Stimulated activated CD8-positive, alpha-beta memory T cell treated with anti-CD3 and anti-CD28 coated beads, Interleukin-4, amount 100 ng/mL, for 48 hours (primary cell): ENCODE results near the gene CELA3B.
"Not testable (repeated sequence)": the region's sequence is repeated elsewhere in the genome, so short reads cannot be mapped to it uniquely, and the experiment has no call there.

Source experiments
- DNase-seq: peaks from one replicate; pipeline ENCODE4 v3.0.0-alpha.2; 2020

Gene CELA3B

DNA sequence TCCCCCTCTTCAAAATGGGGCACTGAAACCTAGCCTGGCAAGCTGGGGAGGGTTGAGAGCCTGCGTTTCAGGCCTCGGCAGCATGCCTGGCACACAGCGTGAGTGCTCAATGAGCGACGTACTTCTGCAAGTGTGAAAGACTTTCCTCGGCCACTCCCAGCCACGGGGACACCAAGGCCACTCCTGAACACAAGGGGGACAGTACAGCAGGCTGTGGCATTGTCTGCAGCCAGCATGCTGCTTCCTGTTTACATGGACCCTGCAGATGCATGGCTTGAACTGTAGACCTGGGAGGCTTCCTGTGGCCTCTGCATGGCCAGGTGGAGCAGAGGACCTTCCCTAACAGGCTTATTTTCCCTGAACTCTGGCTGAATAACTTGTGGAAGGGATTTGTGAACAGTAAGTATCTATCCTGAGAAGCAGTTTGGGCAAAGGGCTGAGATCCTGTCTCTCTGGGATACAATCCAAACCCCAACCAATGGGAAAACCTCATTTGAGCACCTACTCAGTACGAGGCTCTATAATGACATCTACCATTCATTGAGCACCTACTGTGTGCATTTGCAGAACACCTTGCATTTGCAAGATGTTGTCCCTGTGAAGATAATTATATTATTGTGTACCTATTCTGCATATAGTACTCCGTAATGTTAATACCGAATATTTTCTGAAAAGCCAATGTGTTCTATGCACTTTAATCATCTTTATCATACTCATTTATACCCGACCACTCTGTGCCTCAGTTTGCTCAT lies 29.8 kb upstream of the CELA3B start:
- DNase-seq = no peak

GRCh38 chr1:21950734-21951133 lies 26.1 kb upstream of the CELA3B start:
- DNase-seq = no peak

- DNase-seq = no peak
Observed at GRCh38 chr1:21951226-21951870, 25.5 kb upstream of the CELA3B start.

DNA sequence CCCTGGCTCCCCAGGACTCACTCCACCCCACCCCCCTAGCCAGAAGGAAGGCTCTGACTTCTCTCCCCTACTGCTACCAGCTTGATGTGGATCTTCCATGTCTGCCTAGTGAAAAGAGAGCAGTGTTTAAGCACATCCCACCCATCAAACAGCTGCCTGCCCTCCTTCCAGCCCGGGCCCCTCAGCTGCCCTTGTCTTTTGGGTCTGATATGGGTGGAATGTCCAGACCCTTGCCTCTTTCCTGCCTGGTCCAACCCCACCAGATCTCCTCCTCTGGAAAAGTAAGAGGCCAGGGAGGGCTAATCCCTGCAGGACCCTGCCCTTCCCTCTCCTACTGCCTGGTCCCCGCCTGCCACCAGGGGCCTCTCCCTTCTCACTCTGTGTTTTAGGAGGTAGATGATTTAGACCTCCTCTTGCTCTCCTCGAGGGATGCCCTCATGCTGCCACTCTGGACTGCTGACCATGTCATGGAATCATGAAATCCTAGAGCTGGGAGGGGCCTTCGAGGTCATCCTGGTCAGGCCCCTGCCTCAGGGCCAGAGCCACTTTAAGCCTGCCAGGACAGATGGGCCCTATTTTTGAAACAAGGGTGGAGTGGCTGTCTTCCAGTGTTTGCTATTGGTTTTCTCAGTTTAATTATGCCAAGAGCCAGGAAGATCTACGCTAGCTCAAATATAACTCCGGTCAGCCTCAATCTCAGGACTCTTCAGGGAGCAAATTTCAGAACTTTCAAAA lies 23.9 kb upstream of the CELA3B start:
- no peak for DNase-seq

GRCh38 chr1:21955058-21955457 lies 21.8 kb upstream of the CELA3B start:
- DNase-seq = no peak

GRCh38 chr1:21955501-21956281 lies 21.1 kb upstream of the CELA3B start:
- no peak for DNase-seq

- DNase-seq = peak; percentile 53
Observed at GRCh38 chr1:21956720-21957552, 19.9 kb upstream of the CELA3B start.

DNA sequence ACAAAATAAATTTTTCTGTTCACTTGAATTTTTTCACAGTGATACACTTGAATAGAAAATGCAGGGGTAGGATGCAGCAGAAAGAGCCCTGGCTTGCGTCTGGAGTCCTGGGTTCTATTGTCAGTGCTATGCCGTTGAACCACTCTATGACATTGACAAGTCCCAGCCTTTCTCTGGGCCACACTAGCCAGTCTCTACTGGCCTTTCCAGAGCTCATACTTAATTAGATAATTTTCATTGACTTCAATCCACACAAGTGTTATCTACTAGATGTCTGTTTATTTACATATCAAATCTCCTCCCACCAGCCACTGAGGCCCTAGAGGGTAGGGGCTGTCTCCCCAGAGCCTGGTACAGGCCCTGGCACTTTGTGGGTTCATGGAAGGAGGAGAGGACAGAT lies 15.5 kb upstream of the CELA3B start:
- DNase-seq = no peak

- no peak for DNase-seq
Observed at GRCh38 chr1:21961799-21962198, 15.0 kb upstream of the CELA3B start.

DNA sequence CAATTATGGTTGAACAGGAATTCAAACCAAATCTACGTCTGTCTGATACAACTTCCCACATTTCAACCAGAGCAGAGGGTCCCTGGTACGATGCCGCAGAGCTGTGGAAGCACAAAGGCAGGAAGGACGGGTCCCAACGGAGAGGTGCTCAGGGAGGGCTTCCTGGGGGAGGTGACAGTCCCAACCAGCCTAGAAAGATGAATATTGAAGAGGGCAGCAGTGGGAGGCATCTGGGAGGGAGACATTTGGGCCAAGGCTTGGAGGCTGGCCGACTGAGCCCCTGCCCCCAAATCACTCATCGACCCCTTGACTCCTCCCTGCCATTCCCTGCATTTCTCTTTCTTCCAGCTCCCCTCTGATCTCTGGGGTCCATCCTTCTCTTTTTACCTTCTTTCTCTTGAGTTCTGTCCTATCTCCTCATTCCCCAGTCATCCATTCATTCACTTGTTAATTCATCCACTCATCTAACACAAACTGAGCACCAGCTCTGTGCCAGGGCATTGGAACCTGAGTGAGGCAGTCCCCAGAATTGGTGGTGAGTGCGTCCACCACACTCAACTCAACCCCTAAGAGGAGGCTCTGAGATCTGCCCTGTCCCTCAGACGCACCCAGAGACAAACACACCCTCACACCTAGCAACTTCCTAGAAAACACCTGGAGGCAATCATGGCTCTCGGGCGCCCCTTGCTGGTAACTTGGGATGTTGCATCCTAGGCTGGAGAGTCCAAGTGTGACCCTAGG lies 13.2 kb upstream of the CELA3B start:
- peak; percentile 93 for DNase-seq

- no peak for DNase-seq
Observed at GRCh38 chr1:21966247-21967000, 10.4 kb upstream of the CELA3B start.

DNA sequence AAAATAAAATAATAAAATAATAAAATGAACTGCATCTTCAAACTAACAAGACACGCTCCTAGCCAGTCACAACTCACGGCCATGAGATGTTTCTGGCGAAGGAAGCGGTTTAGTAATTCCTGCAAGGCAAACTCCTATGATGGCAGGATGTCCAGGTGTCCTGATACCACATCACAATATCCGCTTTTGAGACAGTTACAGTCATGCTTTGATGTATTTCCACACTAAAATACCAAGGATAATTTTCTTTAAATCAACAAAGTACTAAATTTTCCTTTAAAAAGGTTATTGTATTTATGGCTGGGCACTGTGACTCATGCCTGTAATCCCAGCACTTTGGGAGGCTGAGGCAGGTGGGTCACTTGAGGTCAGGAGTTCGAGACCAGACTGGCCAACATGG lies 9.6 kb upstream of the CELA3B start:
- DNase-seq = not testable (repeated sequence)

DNA sequence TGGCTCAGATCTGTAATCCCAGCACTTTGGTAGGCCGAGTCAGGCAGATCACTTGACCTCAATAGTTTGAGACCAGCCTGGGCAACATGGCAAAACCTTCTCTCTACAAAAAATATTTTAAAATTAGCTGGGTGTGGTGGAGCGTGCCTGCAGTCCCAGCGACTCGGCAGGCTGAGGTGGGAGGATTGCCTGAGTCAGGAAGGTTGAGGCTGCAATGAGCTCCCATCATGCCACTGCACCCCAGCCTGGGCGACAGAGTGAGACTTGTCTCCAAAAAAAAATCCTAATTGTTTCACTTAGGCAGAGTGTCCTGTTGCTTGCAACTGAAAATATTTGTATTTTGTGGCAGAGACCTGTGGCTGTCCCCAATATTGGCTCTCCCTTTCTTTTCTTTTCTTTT lies 7.8 kb upstream of the CELA3B start:
- not testable (repeated sequence) for DNase-seq

DNA sequence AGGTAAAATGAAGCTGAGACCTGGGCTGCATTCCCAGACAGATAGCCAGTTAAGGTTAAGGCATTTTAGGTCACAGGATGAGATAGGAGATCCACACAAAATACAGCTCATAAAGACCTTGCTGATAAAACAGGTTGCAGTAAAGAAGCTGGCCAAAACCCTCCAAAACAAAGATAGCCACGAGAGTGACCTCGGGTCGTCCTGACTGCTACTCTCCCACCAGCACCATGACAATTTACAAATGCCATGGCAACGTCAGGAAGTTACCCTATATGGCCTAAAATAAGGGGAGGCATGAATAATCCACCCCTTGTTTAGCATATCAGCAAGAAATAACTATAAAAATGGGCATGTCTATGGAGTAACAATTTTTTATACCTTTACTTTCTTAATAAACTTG lies 6.3 kb upstream of the CELA3B start:
- not testable (repeated sequence) for DNase-seq

DNA sequence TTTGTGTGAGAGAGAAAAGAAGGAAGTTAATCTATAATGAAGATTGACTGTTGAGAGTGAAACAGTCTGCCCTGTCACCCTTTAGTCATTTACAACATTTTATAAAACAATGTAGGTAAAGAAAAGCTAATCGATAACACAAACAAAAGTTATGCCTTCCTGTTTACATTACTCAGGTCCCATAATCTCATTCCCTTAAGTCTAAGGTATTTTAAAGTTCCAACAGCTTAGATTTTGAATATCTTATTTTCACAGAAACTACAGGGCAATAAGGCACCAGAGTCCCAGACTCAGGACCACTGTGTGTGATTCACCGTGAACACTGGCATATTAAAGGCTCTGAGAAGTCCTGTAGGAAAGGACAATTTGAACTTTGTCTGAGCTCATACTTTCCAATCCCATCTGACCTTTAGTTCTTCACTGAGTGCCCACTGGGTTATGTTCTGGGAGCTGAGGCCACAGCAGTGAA lies 3.8 kb upstream of the CELA3B start:
- not testable (repeated sequence) for DNase-seq

DNA sequence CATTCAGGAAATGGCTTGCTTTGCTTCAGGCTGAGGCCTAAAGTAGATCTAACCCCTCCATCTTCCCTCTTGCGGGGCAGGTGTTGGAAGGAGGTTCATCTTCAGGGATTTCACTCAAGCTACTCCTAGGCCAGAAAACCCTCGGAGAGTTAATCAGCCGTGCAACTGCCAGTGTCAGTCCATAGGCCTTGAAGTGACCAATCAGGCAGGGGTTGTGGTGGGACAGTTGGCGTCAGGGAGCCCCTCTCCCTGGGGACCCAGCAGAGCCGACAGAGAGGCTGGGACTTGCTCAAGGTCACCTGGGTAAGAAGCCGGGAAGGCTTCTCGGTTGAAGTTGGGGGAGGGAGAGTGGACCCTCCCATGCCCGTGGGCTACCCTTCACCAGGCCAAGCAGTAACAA lies 2.9 kb upstream of the CELA3B start:
- DNase-seq = not testable (repeated sequence)

DNA sequence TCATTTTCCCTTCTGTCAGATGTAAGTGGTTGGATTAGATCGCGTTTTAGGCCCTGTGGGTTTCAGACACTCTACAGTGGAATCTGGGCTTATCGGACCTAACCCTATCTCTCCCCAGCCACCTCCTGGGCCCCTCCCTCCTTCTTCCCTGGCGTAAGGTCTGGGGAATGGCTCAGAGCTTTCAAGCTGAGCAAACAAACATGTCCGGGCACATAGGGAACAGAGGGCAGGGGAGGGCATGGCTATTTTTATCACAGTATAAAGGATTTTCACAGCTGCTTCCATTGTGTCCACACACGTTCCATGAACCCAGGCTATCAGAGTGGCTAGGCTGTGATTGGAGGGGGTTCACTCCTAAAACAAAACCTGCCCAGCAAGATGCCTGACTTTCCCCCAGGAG lies 2.1 kb upstream of the CELA3B start:
- not testable (repeated sequence) for DNase-seq

DNA sequence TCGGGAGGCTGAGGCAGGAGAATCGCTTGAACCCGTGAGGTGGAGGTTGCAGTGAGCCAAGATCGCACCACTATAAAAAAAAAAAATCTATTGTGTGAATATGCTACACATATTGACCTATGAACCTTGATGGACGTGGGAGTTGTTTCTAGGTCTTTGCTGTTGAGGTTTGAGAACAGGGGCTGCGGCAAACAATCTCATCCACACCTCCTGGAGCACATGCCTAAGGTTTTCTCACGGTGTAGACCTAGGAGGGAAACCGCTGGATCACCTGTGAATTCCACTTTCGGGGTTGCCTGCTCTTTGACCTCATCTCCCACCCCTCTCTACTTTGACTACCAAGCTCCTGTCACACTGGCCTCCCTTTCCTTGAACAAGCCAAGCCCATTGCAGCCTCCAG lies 1.5 kb upstream of the CELA3B start:
- DNase-seq = not testable (repeated sequence)

DNA sequence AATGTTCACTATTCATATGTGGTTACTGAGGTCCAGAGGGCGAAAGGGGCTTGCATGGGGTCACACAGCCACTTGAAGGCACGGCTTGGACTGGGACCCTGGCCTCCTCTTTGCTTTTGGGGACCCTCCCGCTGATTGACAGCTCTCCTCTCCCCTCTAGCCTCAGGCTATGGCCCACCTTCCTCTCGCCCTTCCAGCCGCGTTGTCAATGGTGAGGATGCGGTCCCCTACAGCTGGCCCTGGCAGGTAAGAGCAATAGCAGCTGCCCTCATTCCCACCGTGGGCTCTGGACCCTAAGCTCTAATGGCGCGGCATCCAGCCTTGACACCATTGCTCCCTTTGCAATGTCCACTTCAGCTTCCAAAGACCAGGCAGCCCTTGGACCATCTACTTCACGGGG lies 1.4 kb downstream of the CELA3B start:
- not testable (repeated sequence) for DNase-seq

- not testable (repeated sequence) for DNase-seq
Observed at GRCh38 chr1:21980515-21981220, 3.8 kb downstream of the CELA3B start.
